22Rv1 (cell line): ENCODE results near the gene ZBTB20.

Experiments
- CTCF ChIP-seq: fragments of 450-650 bp; IDR thresholded peaks from 2 replicates; pipeline ENCODE4 v1.5.1; 2017; ENCODE audit warnings: mild to moderate bottlenecking
- ZFX ChIP-seq: fragments of 450-650 bp; IDR thresholded peaks from 2 replicates; pipeline ENCODE4 v1.6.1; 2017; ENCODE audit warnings: antibody characterized with exemption, borderline replicate concordance

GRCh38 chr3:114332342-114333179 is 814.5 kb downstream of the ZBTB20 start:
- TF ChIP-seq CTCF (no peak), ZFX (no peak)
